GM12878 (cell line): ENCODE data around the gene ENOX2. TPM values are rescaled to one million over a fixed set of nuclear protein-coding genes. Genes with fewer than 3 reads are reported as not detected.

Experiments used
- ATAC-seq: fragments of 200-7000 bp; cut with Tn5 transposase; 3 replicates; pipeline ENCODE4 v1.9.1; 2020; ENCODE audit warnings: mild to moderate bottlenecking, moderate library complexity
- BruUV-seq: library from RNA; stranded (reverse); fragments of 400-500 nt; replicated peaks from 2 replicates; lab custom pipeline; 2021; lab: Mats Ljungman, UMichigan
- CTCF ChIA-PET: fragments of 300-600 bp; sonication (Branson Sonifier 250); formaldehyde crosslinking; extraction: SDS; loops from one replicate; lab custom pipeline; 2021; ENCODE audit warnings: inconsistent platforms; lab: Yijun Ruan, JAX
- POLR2A ChIA-PET: fragments of 350-600 bp; formaldehyde crosslinking; extraction: SDS; loops from one replicate; lab custom pipeline; 2021; ENCODE audit warnings: inconsistent platforms; lab: Charles Lee
- RAD21 ChIA-PET: fragments of 300-600 bp; sonication (Branson Sonifier 250); formaldehyde crosslinking; loops from one replicate; lab custom pipeline; 2023; ENCODE audit warnings: antibody characterized with exemption; ENCODE audit not compliant: unreplicated experiment; lab: Charles Lee
- SMC1A ChIA-PET: fragments of 300-600 bp; sonication (Branson Sonifier 250); formaldehyde crosslinking; loops from one replicate; lab custom pipeline; 2023; ENCODE audit not compliant: unreplicated experiment, uncharacterized antibody; lab: Charles Lee
- DNase-seq: peaks from one replicate; pipeline ENCODE4 v3.0.0-alpha.2; 2011; ENCODE audit warnings: low read depth, low spot score
- FAIRE-seq: peaks from 3 replicates; lab custom pipeline; 2011; peaks lifted over from hg19 to GRCh38; lab: Jason Lieb, UNC
- H2AFZ ChIP-seq: 2 replicates; pipeline ENCODE4 v1.6.0; 2011; ENCODE audit warnings: low read depth, low read length, control low read depth; ENCODE audit not compliant: control insufficient read depth
- H3K27ac ChIP-seq: 2 replicates; pipeline ENCODE4 v1.5.1; 2011; ENCODE audit warnings: control low read depth; ENCODE audit not compliant: control insufficient read depth, insufficient read depth
- H3K27me3 ChIP-seq, 2 experiments: replicated peaks in 1 of 2; 2 replicates each; pipeline versions ENCODE4 v1.6.0 to v1.6.1; 2011; ENCODE audit warnings: low read length in 1 of 2; ENCODE audit not compliant: control insufficient read depth in 2 of 2, insufficient read depth in 2 of 2
- H3K36me3 ChIP-seq, 2 experiments: 2 replicates each; pipeline ENCODE4 v1.5.1; 2011; ENCODE audit warnings: low read length in 1 of 2; ENCODE audit not compliant: control insufficient read depth in 2 of 2, insufficient read depth in 2 of 2
- H3K4me1 ChIP-seq: 2 replicates; pipeline ENCODE4 v1.6.1; 2011; ENCODE audit warnings: mild to moderate bottlenecking, low read length, moderate library complexity, mixed read lengths; ENCODE audit not compliant: control insufficient read depth, insufficient read depth
- H3K4me2 ChIP-seq: 2 replicates; pipeline ENCODE4 v1.6.0; 2011; ENCODE audit warnings: control low read depth; ENCODE audit not compliant: control insufficient read depth, insufficient read depth
- H3K4me3 ChIP-seq: fragments of 200-600 bp; sonication (generic); 2 replicates; pipeline ENCODE4 v1.5.1; 2016
- H3K79me2 ChIP-seq: 2 replicates; pipeline ENCODE4 v1.6.0; 2011; ENCODE audit warnings: low read length; ENCODE audit not compliant: control insufficient read depth, insufficient read depth
- H3K9ac ChIP-seq: 2 replicates; pipeline ENCODE4 v1.8.0; 2011; ENCODE audit warnings: low read length, control low read depth, mixed read lengths; ENCODE audit not compliant: control insufficient read depth, insufficient read depth
- H3K9me3 ChIP-seq: replicated peaks from 3 replicates; pipeline ENCODE4 v1.5.1; 2011; ENCODE audit warnings: mild to moderate bottlenecking, low read length; ENCODE audit not compliant: control insufficient read depth, insufficient read depth
- H4K20me1 ChIP-seq: 2 replicates; pipeline ENCODE4 v1.6.0; 2011; ENCODE audit not compliant: control insufficient read depth, insufficient read depth
- CHD2 ChIP-seq: IDR thresholded peaks from 2 replicates; pipeline ENCODE4 v1.6.1; 2011; ENCODE audit warnings: low read depth, low read length, improper control_type of control experiment, borderline replicate concordance
- ETV6 ChIP-seq, 2 experiments: fragments of 450-650 bp in 1 of 2; IDR thresholded peaks in 1 of 2; conservative IDR thresholded peaks in 1 of 2; 2 replicates each; pipeline ENCODE4 v1.6.1; 2014; ENCODE audit warnings: antibody characterized with exemption in 1 of 2, borderline replicate concordance in 1 of 2, low read depth in 1 of 2, mild to moderate bottlenecking in 1 of 2, moderate library complexity in 1 of 2
- RCOR1 ChIP-seq: conservative IDR thresholded peaks from 2 replicates; pipeline ENCODE4 v1.6.1; 2012; ENCODE audit warnings: low read depth, low read length, improper control_type of control experiment
- STAT1 ChIP-seq: fragments of 450-650 bp; conservative IDR thresholded peaks from 2 replicates; pipeline ENCODE4 v1.6.1; 2014; ENCODE audit warnings: antibody characterized with exemption, mild to moderate bottlenecking
- WGBS: methylation state at CpG from one replicate; pipeline ENCODE4 v1.1.6; 2016; ENCODE audit warnings: low lambda C conversion rate; ENCODE audit not compliant: insufficient replicate concordance, insufficient coverage; ENCODE audit errors: missing lambda C conversion rate; 5-methylcytosine and 5-hydroxymethylcytosine counted together
- in situ Hi-C: fragments of 300-500 bp; cut with MboI; formaldehyde crosslinking; loops from 9 replicates; pipeline ENCODE4 v1.14.3; 2018; ENCODE audit warnings: mixed read lengths
- intact Hi-C: fragments of 100-400 bp; cut with micrococcal nuclease; formaldehyde crosslinking; loops from one replicate; pipeline ENCODE4 v1.14.2; 2022; ENCODE audit not compliant: unreplicated experiment
- polyA plus RNA-seq, 11 experiments: library from polyadenylated mRNA; depleted of rRNA in 4 of 11; unstranded in 6 of 11; stranded (reverse) in 5 of 11; fragments of >200 nt; fragmentation: Nextera tagmentation in 4 of 11; fragmentation: Illumina TruSeq in 1 of 11; extraction: Ambion mirVana in 4 of 11; extraction: Trizol in 1 of 11; gene quantifications; 1 replicate in 1 of 11; 2 replicates in 10 of 11; pipeline versions ENCODE4 v1.2.1 to v1.2.3, GENCODE V29; 2011 to 2016; ENCODE audit warnings: inconsistent platforms in 2 of 11, missing spikeins in 2 of 11, low read depth in 1 of 11
- total RNA-seq, 4 experiments: library from RNA; depleted of rRNA in 3 of 4; stranded (reverse); fragments of >200 nt in 3 of 4; fragmentation: Illumina TruSeq in 1 of 4; extraction: Trizol in 1 of 4; gene quantifications; 2 replicates each; pipeline versions ENCODE4 v1.2.1 to v1.2.3, GENCODE V29; 2013 to 2021
- TF ChIP-seq, protein P1 (sequence below), 3 experiments: IDR thresholded peaks in 2 of 3; conservative IDR thresholded peaks in 1 of 3; 2 replicates each; pipeline ENCODE4 v1.5.1; 2011; ENCODE audit warnings: low read depth in 3 of 3, low read length in 3 of 3, mild to moderate bottlenecking in 3 of 3, control low read depth in 2 of 3, moderate library complexity in 2 of 3, inconsistent platforms in 1 of 3, mixed read lengths in 1 of 3; ENCODE audit not compliant: control insufficient read depth in 2 of 3, insufficient read depth in 1 of 3; ENCODE audit errors: extremely low read depth in 1 of 3
- TF ChIP-seq, protein P2 (sequence below): fragments of 450-650 bp; conservative IDR thresholded peaks from 2 replicates; pipeline ENCODE4 v1.6.1; 2017; ENCODE audit warnings: mild to moderate bottlenecking, moderate library complexity
- TF ChIP-seq, protein P3 (sequence below): fragments of 450-650 bp; IDR thresholded peaks from 2 replicates; pipeline ENCODE4 v1.6.1; 2017; ENCODE audit warnings: mild to moderate bottlenecking, moderate library complexity
- TF ChIP-seq, protein P4 (sequence below): fragments of 450-650 bp; IDR thresholded peaks from 2 replicates; pipeline ENCODE4 v1.6.1; 2016; ENCODE audit warnings: mild to moderate bottlenecking

ENOX2 gene
- total and polyA plus RNA-seq, 10 of the 15 experiments (the other 5 are each of a cell fraction or from before 2014, with no cell fraction given): 3.2 to 13.0 (median 7.7) TPM

DNA sequence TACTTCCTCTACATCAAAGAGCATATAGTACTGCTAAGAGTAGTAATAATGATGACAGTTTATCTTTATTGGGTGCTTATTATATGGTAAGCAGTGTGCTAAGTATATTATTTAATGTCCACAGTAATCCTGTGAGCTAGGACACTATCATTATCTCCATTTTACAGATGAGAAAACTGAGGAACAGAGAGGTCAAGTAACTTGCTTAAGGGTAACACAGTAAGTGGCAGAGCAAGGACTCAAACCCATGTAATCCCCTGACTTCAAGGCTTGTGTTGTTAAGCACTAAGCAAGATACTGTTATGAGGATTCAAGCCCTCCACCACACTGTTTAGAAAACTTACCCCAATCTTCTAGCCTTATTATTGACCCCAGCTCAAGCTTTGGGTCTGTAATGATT, 202.4 kb downstream of the ENOX2 start (continued):
- TF ChIP-seq, protein P1, sequence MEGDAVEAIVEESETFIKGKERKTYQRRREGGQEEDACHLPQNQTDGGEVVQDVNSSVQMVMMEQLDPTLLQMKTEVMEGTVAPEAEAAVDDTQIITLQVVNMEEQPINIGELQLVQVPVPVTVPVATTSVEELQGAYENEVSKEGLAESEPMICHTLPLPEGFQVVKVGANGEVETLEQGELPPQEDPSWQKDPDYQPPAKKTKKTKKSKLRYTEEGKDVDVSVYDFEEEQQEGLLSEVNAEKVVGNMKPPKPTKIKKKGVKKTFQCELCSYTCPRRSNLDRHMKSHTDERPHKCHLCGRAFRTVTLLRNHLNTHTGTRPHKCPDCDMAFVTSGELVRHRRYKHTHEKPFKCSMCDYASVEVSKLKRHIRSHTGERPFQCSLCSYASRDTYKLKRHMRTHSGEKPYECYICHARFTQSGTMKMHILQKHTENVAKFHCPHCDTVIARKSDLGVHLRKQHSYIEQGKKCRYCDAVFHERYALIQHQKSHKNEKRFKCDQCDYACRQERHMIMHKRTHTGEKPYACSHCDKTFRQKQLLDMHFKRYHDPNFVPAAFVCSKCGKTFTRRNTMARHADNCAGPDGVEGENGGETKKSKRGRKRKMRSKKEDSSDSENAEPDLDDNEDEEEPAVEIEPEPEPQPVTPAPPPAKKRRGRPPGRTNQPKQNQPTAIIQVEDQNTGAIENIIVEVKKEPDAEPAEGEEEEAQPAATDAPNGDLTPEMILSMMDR (IDR thresholded peaks at IDR 0.05 in 2 of 3, conservative IDR thresholded peaks at IDR 0.05 in 1 of 3; ENCODE audit: control insufficient read depth in 2 of 3, extremely low read depth in 1 of 3, insufficient read depth in 1 of 3, low read depth in 3 of 3, low read length in 3 of 3): no peak
- TF ChIP-seq RCOR1: no peak
- TF ChIP-seq, protein P2, sequence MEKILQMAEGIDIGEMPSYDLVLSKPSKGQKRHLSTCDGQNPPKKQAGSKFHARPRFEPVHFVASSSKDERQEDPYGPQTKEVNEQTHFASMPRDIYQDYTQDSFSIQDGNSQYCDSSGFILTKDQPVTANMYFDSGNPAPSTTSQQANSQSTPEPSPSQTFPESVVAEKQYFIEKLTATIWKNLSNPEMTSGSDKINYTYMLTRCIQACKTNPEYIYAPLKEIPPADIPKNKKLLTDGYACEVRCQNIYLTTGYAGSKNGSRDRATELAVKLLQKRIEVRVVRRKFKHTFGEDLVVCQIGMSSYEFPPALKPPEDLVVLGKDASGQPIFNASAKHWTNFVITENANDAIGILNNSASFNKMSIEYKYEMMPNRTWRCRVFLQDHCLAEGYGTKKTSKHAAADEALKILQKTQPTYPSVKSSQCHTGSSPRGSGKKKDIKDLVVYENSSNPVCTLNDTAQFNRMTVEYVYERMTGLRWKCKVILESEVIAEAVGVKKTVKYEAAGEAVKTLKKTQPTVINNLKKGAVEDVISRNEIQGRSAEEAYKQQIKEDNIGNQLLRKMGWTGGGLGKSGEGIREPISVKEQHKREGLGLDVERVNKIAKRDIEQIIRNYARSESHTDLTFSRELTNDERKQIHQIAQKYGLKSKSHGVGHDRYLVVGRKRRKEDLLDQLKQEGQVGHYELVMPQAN: no peak
- TF ChIP-seq STAT1: no peak

DNA sequence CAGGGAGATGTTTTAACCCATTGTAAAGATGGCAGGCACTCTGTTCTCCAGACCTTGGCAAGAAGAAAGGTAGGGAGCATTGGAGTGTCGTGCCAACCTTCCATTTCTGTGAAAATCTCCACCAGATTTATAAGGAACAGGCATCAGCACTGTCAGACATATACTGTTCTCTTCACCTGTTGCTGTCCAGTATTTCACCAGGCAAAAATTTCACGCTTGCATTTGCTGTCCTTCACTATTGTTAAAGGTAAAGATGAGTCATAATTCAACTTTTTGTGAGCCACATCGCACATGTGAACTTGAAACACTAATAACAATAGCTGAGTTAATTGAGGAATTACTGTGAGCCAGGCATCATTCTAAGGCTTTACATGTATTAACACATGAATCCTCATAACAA, 203.4 kb downstream of the ENOX2 start:
- SMC1A ChIA-PET: no interaction called here
- POLR2A ChIA-PET: no interaction called here
- TF ChIP-seq, protein P3, sequence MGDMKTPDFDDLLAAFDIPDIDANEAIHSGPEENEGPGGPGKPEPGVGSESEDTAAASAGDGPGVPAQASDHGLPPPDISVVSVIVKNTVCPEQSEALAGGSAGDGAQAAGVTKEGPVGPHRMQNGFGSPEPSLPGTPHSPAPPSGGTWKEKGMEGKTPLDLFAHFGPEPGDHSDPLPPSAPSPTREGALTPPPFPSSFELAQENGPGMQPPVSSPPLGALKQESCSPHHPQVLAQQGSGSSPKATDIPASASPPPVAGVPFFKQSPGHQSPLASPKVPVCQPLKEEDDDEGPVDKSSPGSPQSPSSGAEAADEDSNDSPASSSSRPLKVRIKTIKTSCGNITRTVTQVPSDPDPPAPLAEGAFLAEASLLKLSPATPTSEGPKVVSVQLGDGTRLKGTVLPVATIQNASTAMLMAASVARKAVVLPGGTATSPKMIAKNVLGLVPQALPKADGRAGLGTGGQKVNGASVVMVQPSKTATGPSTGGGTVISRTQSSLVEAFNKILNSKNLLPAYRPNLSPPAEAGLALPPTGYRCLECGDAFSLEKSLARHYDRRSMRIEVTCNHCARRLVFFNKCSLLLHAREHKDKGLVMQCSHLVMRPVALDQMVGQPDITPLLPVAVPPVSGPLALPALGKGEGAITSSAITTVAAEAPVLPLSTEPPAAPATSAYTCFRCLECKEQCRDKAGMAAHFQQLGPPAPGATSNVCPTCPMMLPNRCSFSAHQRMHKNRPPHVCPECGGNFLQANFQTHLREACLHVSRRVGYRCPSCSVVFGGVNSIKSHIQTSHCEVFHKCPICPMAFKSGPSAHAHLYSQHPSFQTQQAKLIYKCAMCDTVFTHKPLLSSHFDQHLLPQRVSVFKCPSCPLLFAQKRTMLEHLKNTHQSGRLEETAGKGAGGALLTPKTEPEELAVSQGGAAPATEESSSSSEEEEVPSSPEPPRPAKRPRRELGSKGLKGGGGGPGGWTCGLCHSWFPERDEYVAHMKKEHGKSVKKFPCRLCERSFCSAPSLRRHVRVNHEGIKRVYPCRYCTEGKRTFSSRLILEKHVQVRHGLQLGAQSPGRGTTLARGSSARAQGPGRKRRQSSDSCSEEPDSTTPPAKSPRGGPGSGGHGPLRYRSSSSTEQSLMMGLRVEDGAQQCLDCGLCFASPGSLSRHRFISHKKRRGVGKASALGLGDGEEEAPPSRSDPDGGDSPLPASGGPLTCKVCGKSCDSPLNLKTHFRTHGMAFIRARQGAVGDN: no peak
- no peak for TF ChIP-seq ETV6 (conservative IDR thresholded peaks at IDR 0.05 in 1 of 2, IDR thresholded peaks at IDR 0.05 in 1 of 2; ENCODE audit: borderline replicate concordance in 1 of 2, low read depth in 1 of 2)
- TF ChIP-seq, protein P4, sequence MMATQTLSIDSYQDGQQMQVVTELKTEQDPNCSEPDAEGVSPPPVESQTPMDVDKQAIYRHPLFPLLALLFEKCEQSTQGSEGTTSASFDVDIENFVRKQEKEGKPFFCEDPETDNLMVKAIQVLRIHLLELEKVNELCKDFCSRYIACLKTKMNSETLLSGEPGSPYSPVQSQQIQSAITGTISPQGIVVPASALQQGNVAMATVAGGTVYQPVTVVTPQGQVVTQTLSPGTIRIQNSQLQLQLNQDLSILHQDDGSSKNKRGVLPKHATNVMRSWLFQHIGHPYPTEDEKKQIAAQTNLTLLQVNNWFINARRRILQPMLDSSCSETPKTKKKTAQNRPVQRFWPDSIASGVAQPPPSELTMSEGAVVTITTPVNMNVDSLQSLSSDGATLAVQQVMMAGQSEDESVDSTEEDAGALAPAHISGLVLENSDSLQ: no peak
- TF ChIP-seq CHD2: no peak
- TF ChIP-seq, all 136 proteins: peak for 0
- ChIA-PET CTCF (no interaction called here), RAD21 (no interaction called here)
- Histone ChIP-seq H3K36me3 (no peaks in the 10 kb centered on the region), H3K4me1 (no peaks in the 10 kb centered on the region), H3K27me3 (no peaks in the 10 kb centered on the region), H3K9me3 (no peaks in the 10 kb centered on the region), H3K27ac (no peak overlapping the region), H4K20me1 (no peaks in the 10 kb centered on the region), H3K9ac (no peak overlapping the region), H2AFZ (no peak overlapping the region), H3K79me2 (no peaks in the 10 kb centered on the region), H3K4me2 (no peak overlapping the region), H3K4me3 (no peak overlapping the region)
- no peak for FAIRE-seq
- intact Hi-C loops (no loop called here), in situ Hi-C loops (no loop called here)
- no peak for DNase-seq
- no TSS peak for BruUV-seq
- WGBS: 34% methylated on average over 3 of the region's 3 CpGs
- no peak for ATAC-seq
